SK-N-SH (cell line): ENCODE results near the gene SLC7A1.

Experiments used
- EZH2phosphoT487 ChIP-seq: fragments of 200-600 bp; sonication (generic); IDR thresholded peaks from 2 replicates; pipeline ENCODE4 v1.6.1; 2017; ENCODE audit warnings: low read depth, mixed run types, mild to moderate bottlenecking, antibody characterized with exemption, moderate library complexity, borderline replicate concordance
- TF ChIP-seq, protein P1 (sequence below): fragments of 200-600 bp; sonication (generic); IDR thresholded peaks from 2 replicates; pipeline ENCODE4 v1.6.1; 2017; ENCODE audit warnings: antibody characterized with exemption, mild to moderate bottlenecking, moderate library complexity

DNA sequence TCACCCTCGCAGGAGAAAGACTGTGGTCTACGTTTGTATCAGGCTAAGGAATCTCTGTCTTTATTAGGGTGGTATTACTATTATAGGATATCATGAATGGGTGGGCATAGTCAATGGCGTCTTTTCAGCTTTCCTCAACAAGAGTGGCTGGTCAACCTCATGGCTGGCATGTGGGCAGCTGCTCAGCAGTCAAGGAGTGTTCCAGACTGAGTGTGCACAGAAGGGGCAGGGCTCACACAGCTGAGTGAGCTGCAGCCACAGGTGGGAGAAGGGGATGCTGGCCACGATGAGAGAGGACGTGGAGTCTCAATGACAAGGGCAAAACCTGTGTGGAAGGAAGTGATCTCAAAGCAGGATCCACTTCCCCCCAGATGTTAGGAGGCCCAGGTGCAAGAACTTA is 54.7 kb downstream of the SLC7A1 start:
- TF ChIP-seq, protein P1, sequence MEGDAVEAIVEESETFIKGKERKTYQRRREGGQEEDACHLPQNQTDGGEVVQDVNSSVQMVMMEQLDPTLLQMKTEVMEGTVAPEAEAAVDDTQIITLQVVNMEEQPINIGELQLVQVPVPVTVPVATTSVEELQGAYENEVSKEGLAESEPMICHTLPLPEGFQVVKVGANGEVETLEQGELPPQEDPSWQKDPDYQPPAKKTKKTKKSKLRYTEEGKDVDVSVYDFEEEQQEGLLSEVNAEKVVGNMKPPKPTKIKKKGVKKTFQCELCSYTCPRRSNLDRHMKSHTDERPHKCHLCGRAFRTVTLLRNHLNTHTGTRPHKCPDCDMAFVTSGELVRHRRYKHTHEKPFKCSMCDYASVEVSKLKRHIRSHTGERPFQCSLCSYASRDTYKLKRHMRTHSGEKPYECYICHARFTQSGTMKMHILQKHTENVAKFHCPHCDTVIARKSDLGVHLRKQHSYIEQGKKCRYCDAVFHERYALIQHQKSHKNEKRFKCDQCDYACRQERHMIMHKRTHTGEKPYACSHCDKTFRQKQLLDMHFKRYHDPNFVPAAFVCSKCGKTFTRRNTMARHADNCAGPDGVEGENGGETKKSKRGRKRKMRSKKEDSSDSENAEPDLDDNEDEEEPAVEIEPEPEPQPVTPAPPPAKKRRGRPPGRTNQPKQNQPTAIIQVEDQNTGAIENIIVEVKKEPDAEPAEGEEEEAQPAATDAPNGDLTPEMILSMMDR: no peak
- no peak for TF ChIP-seq EZH2phosphoT487
